H9 (cell line): ENCODE results near the gene UNC5B. TPM values are rescaled to one million over a fixed set of nuclear protein-coding genes. Genes with fewer than 3 reads are reported as not detected.

Source experiments
- DNase-seq: peaks from one replicate; pipeline ENCODE4 v3.0.0-alpha.2; 2017
- H2AFZ ChIP-seq: one replicate; pipeline ENCODE4 v1.6.1; 2013; ENCODE audit warnings: mild to moderate bottlenecking, low read length, control low read depth, moderate library complexity
- H2AK5ac ChIP-seq: 2 replicates; pipeline ENCODE4 v1.6.1; 2013; ENCODE audit warnings: low read length, control low read depth, mixed read lengths; ENCODE audit not compliant: insufficient read length
- H2BK120ac ChIP-seq: one replicate; pipeline ENCODE4 v1.6.1; 2013; ENCODE audit warnings: low read depth, mild to moderate bottlenecking, low read length, control low read depth, inconsistent platforms; ENCODE audit not compliant: poor library complexity, severe bottlenecking
- H2BK12ac ChIP-seq: 2 replicates; pipeline ENCODE4 v1.6.1; 2013; ENCODE audit warnings: low read length, control low read depth, mixed read lengths, low read depth; ENCODE audit not compliant: insufficient read length
- H2BK15ac ChIP-seq: 2 replicates; pipeline ENCODE4 v1.6.1; 2013; ENCODE audit warnings: low read depth, low read length, control low read depth
- H2BK20ac ChIP-seq: one replicate; pipeline ENCODE4 v1.6.1; 2013; ENCODE audit warnings: low read depth, mild to moderate bottlenecking, low read length, control low read depth, inconsistent platforms; ENCODE audit not compliant: poor library complexity, severe bottlenecking
- H2BK5ac ChIP-seq: 2 replicates; pipeline ENCODE4 v1.6.1; 2013; ENCODE audit warnings: low read length, control low read depth, mixed read lengths; ENCODE audit not compliant: insufficient read length
- H3K14ac ChIP-seq: 2 replicates; pipeline ENCODE4 v1.6.1; 2013; ENCODE audit warnings: low read length, control low read depth; ENCODE audit not compliant: insufficient read depth
- H3K18ac ChIP-seq: 2 replicates; pipeline ENCODE4 v1.6.1; 2013; ENCODE audit warnings: low read depth, mild to moderate bottlenecking, mixed read lengths, low read length, control low read depth; ENCODE audit not compliant: insufficient read length
- H3K23ac ChIP-seq: 2 replicates; pipeline ENCODE4 v1.6.1; 2013; ENCODE audit warnings: low read length, control low read depth, mixed read lengths, low read depth; ENCODE audit not compliant: insufficient read length
- H3K23me2 ChIP-seq: 2 replicates; pipeline ENCODE4 v1.6.1; 2013; ENCODE audit warnings: low read depth, mild to moderate bottlenecking, mixed read lengths, low read length, control low read depth; ENCODE audit not compliant: insufficient read length, poor library complexity, severe bottlenecking
- H3K27ac ChIP-seq: 2 replicates; pipeline ENCODE4 v1.5.1; 2013; ENCODE audit warnings: low read length, control low read depth, mixed read lengths, low read depth; ENCODE audit not compliant: insufficient read length
- H3K27me3 ChIP-seq: 2 replicates; pipeline ENCODE4 v1.6.1; 2013; ENCODE audit warnings: low read length, control low read depth, inconsistent platforms; ENCODE audit not compliant: insufficient read depth
- H3K4ac ChIP-seq: 2 replicates; pipeline ENCODE4 v1.6.1; 2013; ENCODE audit warnings: low read depth, mild to moderate bottlenecking, control low read depth, inconsistent platforms, low read length, moderate library complexity
- H3K4me1 ChIP-seq: 2 replicates; pipeline ENCODE4 v1.6.1; 2013; ENCODE audit warnings: low read length, control low read depth, inconsistent platforms; ENCODE audit not compliant: insufficient read depth
- H3K4me2 ChIP-seq: 2 replicates; pipeline ENCODE4 v1.6.1; 2013; ENCODE audit warnings: low read length, control low read depth, mixed read lengths; ENCODE audit not compliant: insufficient read length, insufficient read depth
- H3K56ac ChIP-seq: 2 replicates; pipeline ENCODE4 v1.6.1; 2013; ENCODE audit warnings: low read depth, mild to moderate bottlenecking, mixed read lengths, low read length, control low read depth; ENCODE audit not compliant: insufficient read length
- H3K79me1 ChIP-seq: 2 replicates; pipeline ENCODE4 v1.6.1; 2013; ENCODE audit warnings: low read depth, mild to moderate bottlenecking, moderate library complexity, low read length, control low read depth, inconsistent platforms; ENCODE audit not compliant: insufficient read depth, poor library complexity, severe bottlenecking
- H3K79me2 ChIP-seq: 2 replicates; pipeline ENCODE4 v1.6.1; 2013; ENCODE audit warnings: low read length, control low read depth, inconsistent platforms; ENCODE audit not compliant: insufficient read depth
- H3K9ac ChIP-seq: 2 replicates; pipeline ENCODE4 v1.6.1; 2013; ENCODE audit warnings: low read length, control low read depth, mixed read lengths; ENCODE audit not compliant: insufficient read length; ENCODE audit errors: extremely low read depth
- H3K9me3 ChIP-seq: one replicate; pipeline ENCODE4 v1.6.1; 2013; ENCODE audit warnings: low read depth, low read length, inconsistent platforms; ENCODE audit not compliant: control insufficient read depth
- H3T11ph ChIP-seq: one replicate; pipeline ENCODE4 v1.6.1; 2013; ENCODE audit warnings: mild to moderate bottlenecking, low read length, control low read depth, inconsistent platforms
- H4K20me1 ChIP-seq: one replicate; pipeline ENCODE4 v1.6.1; 2013; ENCODE audit not compliant: control insufficient read depth, insufficient read length, insufficient read depth
- H4K5ac ChIP-seq: 2 replicates; pipeline ENCODE4 v1.6.1; 2013; ENCODE audit warnings: low read depth, mild to moderate bottlenecking, mixed read lengths, low read length, control low read depth; ENCODE audit not compliant: insufficient read length
- H4K8ac ChIP-seq: replicated peaks from 2 replicates; pipeline ENCODE4 v1.6.1; 2013; ENCODE audit warnings: low read length, control low read depth, mixed read lengths, low read depth; ENCODE audit not compliant: insufficient read length
- H4K91ac ChIP-seq: 2 replicates; pipeline ENCODE4 v1.6.1; 2013; ENCODE audit warnings: low read depth, mild to moderate bottlenecking, moderate library complexity, mixed read lengths, low read length, control low read depth; ENCODE audit not compliant: insufficient read length
- H3K27ac Mint-ChIP-seq, 3 experiments: 2 replicates in 2 of 3; 3 replicates in 1 of 3; pipeline ENCODE4 v1.8.0; 2020 to 2021; ENCODE audit warnings: mixed read lengths in 3 of 3, mild to moderate bottlenecking in 1 of 3, moderate library complexity in 1 of 3
- H3K27me3 Mint-ChIP-seq: 2 replicates; pipeline ENCODE4 v1.8.0; 2021; ENCODE audit warnings: low read depth, mild to moderate bottlenecking, moderate library complexity, mixed read lengths
- H3K36me3 Mint-ChIP-seq, 3 experiments: 2 replicates in 2 of 3; 3 replicates in 1 of 3; pipeline ENCODE4 v1.8.0; 2020 to 2021; ENCODE audit warnings: low read depth in 3 of 3, mixed read lengths in 3 of 3; ENCODE audit not compliant: insufficient read depth in 1 of 3
- H3K4me1 Mint-ChIP-seq, 2 experiments: 2 replicates each; pipeline ENCODE4 v1.8.0; 2020; ENCODE audit warnings: mixed read lengths in 2 of 2
- H3K4me3 Mint-ChIP-seq, 2 experiments: 2 replicates in 1 of 2; 3 replicates in 1 of 2; pipeline ENCODE4 v1.8.0; 2020 to 2021; ENCODE audit warnings: mild to moderate bottlenecking in 2 of 2, mixed read lengths in 2 of 2, moderate library complexity in 1 of 2
- H3K9me3 Mint-ChIP-seq, 2 experiments: 2 replicates in 1 of 2; 3 replicates in 1 of 2; pipeline ENCODE4 v1.8.0; 2020; ENCODE audit warnings: mild to moderate bottlenecking in 2 of 2, mixed read lengths in 2 of 2, moderate library complexity in 1 of 2
- CTCF ChIP-seq: fragments of 200-600 bp; sonication (generic); conservative IDR thresholded peaks from 3 replicates; pipeline ENCODE4 v1.8.0; 2021; ENCODE audit warnings: antibody characterized with exemption, mild to moderate bottlenecking
- WGBS: extraction: QIAGEN DNeasy Blood & Tissue Kit; methylation state at CpG from one replicate; pipeline ENCODE4 v1.1.7; 2013; ENCODE audit warnings: missing lambda C conversion rate, low lambda C conversion rate, mixed read lengths; ENCODE audit not compliant: insufficient read length; ENCODE audit errors: extremely low coverage; 5-methylcytosine and 5-hydroxymethylcytosine counted together
- total RNA-seq: library from RNA; stranded (reverse); gene quantifications from 2 replicates; pipeline ENCODE4 v1.2.1, GENCODE V29; 2021

UNC5B gene
- total RNA-seq, 1 experiment from 2014 or later, result 28.4 TPM

- Histone ChIP-seq H3K4ac (no peak overlapping the region), H2BK15ac (no peak overlapping the region), H3K27me3 (peaks cover 7% of the 10 kb centered on the region; the same call in 1 of the 2 replicates), H3T11ph (no peak overlapping the region), H3K4me2 (no peak overlapping the region), H3K18ac (no peak overlapping the region), H4K91ac (no peak overlapping the region), H3K9me3 (no peaks in the 10 kb centered on the region), H3K79me1 (no peaks in the 10 kb centered on the region), H2BK5ac (no peak overlapping the region), H3K9ac (no peak overlapping the region), H3K4me1 (no peaks in the 10 kb centered on the region; the same call in none of the 2 replicates), H3K27ac (no peak overlapping the region), H4K20me1 (no peaks in the 10 kb centered on the region), H3K14ac (no peak overlapping the region), H3K79me2 (no peaks in the 10 kb centered on the region), H2AFZ (no peak overlapping the region), H4K8ac (no peak overlapping the region), H2BK12ac (no peak overlapping the region), H3K23me2 (peaks cover 3% of the 10 kb centered on the region), H2AK5ac (no peak overlapping the region), H2BK120ac (no peak overlapping the region), H2BK20ac (no peak overlapping the region), H3K56ac (no peak overlapping the region), H4K5ac (no peak overlapping the region), H3K23ac (no peak overlapping the region)
- TF ChIP-seq CTCF, result no peak
- WGBS, result no CpG with 5 or more reads among the region's 4 CpGs
- peaks cover 22 to 31% of the 10 kb centered on the region in 2 experiments for H3K4me1 Mint-ChIP-seq
- H3K4me3 Mint-ChIP-seq, result no peak overlapping the region
- no peak for DNase-seq
- no peaks in the 10 kb centered on the region for H3K9me3 Mint-ChIP-seq
- H3K36me3 Mint-ChIP-seq, result no peaks in the 10 kb centered on the region
- H3K27ac Mint-ChIP-seq, result no peak overlapping the region
- H3K27me3 Mint-ChIP-seq, result peaks cover 34% of the 10 kb centered on the region
Observed at GRCh38 chr10:71205468-71205867, 6.9 kb upstream of the UNC5B start.
